Measurements from ENCODE around the gene FKTN.

GRCh38 chr9:105531530-105531929, 26.4 kb upstream of the FKTN start:
- TF ChIP-seq, protein P1, sequence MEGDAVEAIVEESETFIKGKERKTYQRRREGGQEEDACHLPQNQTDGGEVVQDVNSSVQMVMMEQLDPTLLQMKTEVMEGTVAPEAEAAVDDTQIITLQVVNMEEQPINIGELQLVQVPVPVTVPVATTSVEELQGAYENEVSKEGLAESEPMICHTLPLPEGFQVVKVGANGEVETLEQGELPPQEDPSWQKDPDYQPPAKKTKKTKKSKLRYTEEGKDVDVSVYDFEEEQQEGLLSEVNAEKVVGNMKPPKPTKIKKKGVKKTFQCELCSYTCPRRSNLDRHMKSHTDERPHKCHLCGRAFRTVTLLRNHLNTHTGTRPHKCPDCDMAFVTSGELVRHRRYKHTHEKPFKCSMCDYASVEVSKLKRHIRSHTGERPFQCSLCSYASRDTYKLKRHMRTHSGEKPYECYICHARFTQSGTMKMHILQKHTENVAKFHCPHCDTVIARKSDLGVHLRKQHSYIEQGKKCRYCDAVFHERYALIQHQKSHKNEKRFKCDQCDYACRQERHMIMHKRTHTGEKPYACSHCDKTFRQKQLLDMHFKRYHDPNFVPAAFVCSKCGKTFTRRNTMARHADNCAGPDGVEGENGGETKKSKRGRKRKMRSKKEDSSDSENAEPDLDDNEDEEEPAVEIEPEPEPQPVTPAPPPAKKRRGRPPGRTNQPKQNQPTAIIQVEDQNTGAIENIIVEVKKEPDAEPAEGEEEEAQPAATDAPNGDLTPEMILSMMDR (conservative IDR thresholded peaks at IDR 0.05), result no peak
- no peak for TF ChIP-seq ZFX (IDR thresholded peaks at IDR 0.05)

Data from C4-2B (cell line).